KMS-11 (cell line): ENCODE results near the gene MARCHF10.
A peak's percentile ranks its signal among the peaks of the same experiment; 100 is the strongest.
"Not testable (repeated sequence)": the region's sequence is repeated elsewhere in the genome, so short reads cannot be mapped to it uniquely, and the experiment has no call there.

Source experiments
- H2AFZ ChIP-seq: fragments of 200-600 bp; sonication (generic); 2 replicates; pipeline ENCODE4 v1.6.1; 2016; ENCODE audit warnings: antibody characterized with exemption, mixed run types, low read depth
- H3K27ac ChIP-seq: fragments of 200-600 bp; sonication (generic); 2 replicates; pipeline ENCODE4 v1.6.1; 2016; ENCODE audit warnings: mild to moderate bottlenecking, mixed run types
- H3K27me3 ChIP-seq: fragments of 200-600 bp; sonication (generic); 2 replicates; pipeline ENCODE4 v1.6.1; 2017; ENCODE audit warnings: mild to moderate bottlenecking, low read depth, mixed run types, moderate library complexity; ENCODE audit not compliant: insufficient read depth
- H3K36me3 ChIP-seq: fragments of 200-600 bp; sonication (generic); 2 replicates; pipeline ENCODE4 v1.6.1; 2017; ENCODE audit warnings: mild to moderate bottlenecking, mixed run types; ENCODE audit not compliant: insufficient read depth
- H3K4me1 ChIP-seq: fragments of 200-600 bp; sonication (generic); 2 replicates; pipeline ENCODE4 v1.6.1; 2016; ENCODE audit warnings: mild to moderate bottlenecking, low read depth, mixed run types; ENCODE audit not compliant: poor library complexity, severe bottlenecking
- H3K4me2 ChIP-seq: fragments of 200-600 bp; sonication (generic); 2 replicates; pipeline ENCODE4 v1.7.0; 2016; ENCODE audit warnings: mild to moderate bottlenecking, mixed run types
- H3K4me3 ChIP-seq: fragments of 200-600 bp; sonication (generic); IDR thresholded peaks from 2 replicates; pipeline ENCODE4 v1.6.1; 2017; ENCODE audit warnings: low read depth, low read length, mixed read lengths; ENCODE audit not compliant: insufficient read depth
- H3K79me2 ChIP-seq: fragments of 200-600 bp; sonication (generic); 2 replicates; pipeline ENCODE4 v1.6.1; 2016; ENCODE audit warnings: low read depth, mixed run types; ENCODE audit not compliant: insufficient read depth
- H3K9ac ChIP-seq: fragments of 200-600 bp; sonication (generic); 2 replicates; pipeline ENCODE4 v1.6.1; 2016; ENCODE audit warnings: mild to moderate bottlenecking, mixed run types
- H4K20me1 ChIP-seq: fragments of 200-600 bp; sonication (generic); 2 replicates; pipeline ENCODE4 v1.6.1; 2016; ENCODE audit warnings: mild to moderate bottlenecking, mixed run types; ENCODE audit not compliant: insufficient read depth
- CTCF ChIP-seq: fragments of 200-600 bp; sonication (generic); conservative IDR thresholded peaks from 2 replicates; pipeline ENCODE4 v1.6.1; 2017; ENCODE audit warnings: low read depth, mild to moderate bottlenecking, antibody characterized with exemption, low read length, moderate library complexity, mixed read lengths

MARCHF10 gene

DNA sequence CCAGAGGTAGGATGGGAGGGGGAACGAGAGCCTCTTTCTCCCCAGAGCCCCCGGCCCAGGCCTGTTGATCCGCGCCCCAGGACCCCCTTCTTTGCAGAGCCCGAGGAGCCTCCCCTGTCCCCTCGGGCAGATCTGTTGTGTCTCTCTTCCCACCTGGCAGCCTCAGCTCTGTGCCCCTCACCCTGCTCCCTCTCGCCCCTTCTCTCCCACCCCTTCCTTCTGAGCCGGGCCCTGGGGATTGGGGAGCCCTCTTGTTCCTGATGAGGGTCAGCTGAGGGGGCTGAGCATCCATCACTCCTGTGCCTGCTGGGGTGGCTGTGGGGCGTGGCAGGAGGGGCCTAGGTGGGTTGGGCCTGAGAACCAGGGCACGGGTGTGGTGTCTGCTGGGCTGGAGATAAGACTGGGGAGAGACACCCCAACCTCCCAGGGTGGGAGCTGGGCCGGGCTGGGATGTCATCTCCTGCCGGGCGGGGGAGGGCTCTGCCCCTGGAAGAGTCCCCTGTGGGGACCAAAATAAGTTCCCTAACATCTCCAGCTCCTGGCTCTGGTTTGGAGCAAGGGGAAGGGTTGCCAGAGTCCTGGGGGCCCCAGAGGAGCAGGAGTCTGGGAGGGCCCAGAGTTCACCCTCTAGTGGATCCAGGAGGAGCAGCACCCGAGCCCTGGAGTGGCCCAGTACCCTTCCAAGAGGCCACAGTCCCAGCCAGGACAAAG is 115.2 kb downstream of the MARCHF10 start:
- no peaks in the 10 kb centered on the region for H4K20me1 ChIP-seq
- no peaks in the 10 kb centered on the region for H3K36me3 ChIP-seq
- H3K4me1 ChIP-seq = no peaks in the 10 kb centered on the region
- no peaks in the 10 kb centered on the region for H3K79me2 ChIP-seq
- H3K27ac ChIP-seq = no peak overlapping the region
- H3K4me3 ChIP-seq = no peak overlapping the region
- no peak overlapping the region for H3K9ac ChIP-seq
- no peak overlapping the region for H3K4me2 ChIP-seq
- no peak overlapping the region for H2AFZ ChIP-seq
- H3K27me3 ChIP-seq = no peaks in the 10 kb centered on the region; the same call in 1 of the 2 replicates
- peak; percentile 29 for TF ChIP-seq CTCF

- H3K4me3 ChIP-seq = no peak overlapping the region
- no peaks in the 10 kb centered on the region for H3K79me2 ChIP-seq
- H3K4me2 ChIP-seq = no peak overlapping the region
- no peak for TF ChIP-seq CTCF
- no peaks in the 10 kb centered on the region for H3K36me3 ChIP-seq
- no peak overlapping the region for H3K9ac ChIP-seq
- H3K4me1 ChIP-seq = no peaks in the 10 kb centered on the region
- H2AFZ ChIP-seq = no peak overlapping the region
- H4K20me1 ChIP-seq = no peaks in the 10 kb centered on the region
- no peaks in the 10 kb centered on the region for H3K27me3 ChIP-seq
- H3K27ac ChIP-seq = no peak overlapping the region
Observed at GRCh38 chr17:62692159-62692651, 115.9 kb downstream of the MARCHF10 start.

- H3K4me1 ChIP-seq, H4K20me1 ChIP-seq, H3K27me3 ChIP-seq, H3K36me3 ChIP-seq, H3K27ac ChIP-seq, H2AFZ ChIP-seq, H3K4me2 ChIP-seq, H3K9ac ChIP-seq, H3K4me3 ChIP-seq, H3K79me2 ChIP-seq: not testable (repeated sequence)
Observed at GRCh38 chr17:62691589-62691915, 116.6 kb downstream of the MARCHF10 start.

DNA sequence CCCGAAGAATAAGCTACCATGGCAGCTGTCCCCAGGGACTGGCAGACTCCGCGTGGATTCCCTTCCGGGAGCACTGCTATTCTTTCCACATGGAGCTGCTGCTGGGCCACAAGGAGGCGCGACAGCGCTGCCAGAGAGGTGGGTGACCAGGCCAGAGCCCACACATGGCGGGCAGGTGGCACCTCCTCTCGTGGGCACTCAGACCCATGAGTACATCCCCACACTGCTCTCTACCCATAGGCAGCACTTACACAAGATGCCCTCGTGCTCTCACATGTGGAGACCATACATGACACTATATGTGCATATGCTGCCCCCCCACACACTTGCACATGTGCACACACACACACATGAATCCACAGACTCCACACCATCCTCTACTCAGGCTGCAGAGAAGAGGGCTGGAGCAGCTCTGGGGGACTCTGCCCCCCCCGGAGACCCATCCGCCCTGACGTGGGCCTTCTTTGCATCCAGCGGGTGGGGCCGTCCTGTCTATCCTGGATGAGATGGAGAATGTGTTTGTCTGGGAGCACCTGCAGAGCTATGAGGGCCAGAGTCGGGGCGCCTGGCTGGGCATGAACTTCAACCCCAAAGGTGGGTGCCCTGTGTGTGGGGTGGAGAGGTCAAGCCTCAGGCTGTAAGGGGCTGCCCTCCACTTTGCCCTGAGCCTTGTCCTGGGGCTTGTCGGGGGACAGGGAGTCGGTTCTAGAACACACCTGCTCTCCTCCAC is 117.8 kb downstream of the MARCHF10 start:
- no peaks in the 10 kb centered on the region for H3K4me1 ChIP-seq
- H2AFZ ChIP-seq = no peak overlapping the region
- no peaks in the 10 kb centered on the region for H3K27me3 ChIP-seq
- no peak overlapping the region for H3K9ac ChIP-seq
- no peaks in the 10 kb centered on the region for H4K20me1 ChIP-seq
- no peaks in the 10 kb centered on the region for H3K36me3 ChIP-seq
- H3K27ac ChIP-seq = no peak overlapping the region
- no peak overlapping the region for H3K4me2 ChIP-seq
- H3K4me3 ChIP-seq = no peak overlapping the region
- TF ChIP-seq CTCF = no peak
- H3K79me2 ChIP-seq = no peaks in the 10 kb centered on the region
